Transverse colon (tissue), 4 donors: ENCODE measurements around the gene TPCN2.

ENCODE experiments used
- EP300 ChIP-seq: sonication (generic); formaldehyde crosslinking; IDR thresholded peaks from one replicate; pipeline ENCODE4 v1.6.1; 2017; ENCODE audit warnings: antibody characterized with exemption, low read depth
- POLR2A ChIP-seq: fragments of 450-650 bp; IDR thresholded peaks from one replicate; pipeline ENCODE4 v1.6.1; 2016; ENCODE audit warnings: antibody characterized with exemption, mild to moderate bottlenecking, moderate library complexity
- POLR2AphosphoS5 ChIP-seq, 3 donors: sonication (generic); formaldehyde crosslinking; IDR thresholded peaks; one replicate each; pipeline ENCODE4 v1.6.1; 2016; ENCODE audit warnings: antibody characterized with exemption in 3 of 3
- TF ChIP-seq, protein P1 (sequence below), 5 experiments: fragments of 200-600 bp in 3 of 5; fragments of 450-650 bp in 2 of 5; sonication (generic) in 3 of 5; IDR thresholded peaks; 1 replicate in 2 of 5; 2 replicates in 3 of 5; pipeline ENCODE4 v1.5.1; 2016 to 2017; ENCODE audit warnings: antibody characterized with exemption in 5 of 5, inconsistent platforms in 3 of 5, mild to moderate bottlenecking in 2 of 5, moderate library complexity in 1 of 5

DNA sequence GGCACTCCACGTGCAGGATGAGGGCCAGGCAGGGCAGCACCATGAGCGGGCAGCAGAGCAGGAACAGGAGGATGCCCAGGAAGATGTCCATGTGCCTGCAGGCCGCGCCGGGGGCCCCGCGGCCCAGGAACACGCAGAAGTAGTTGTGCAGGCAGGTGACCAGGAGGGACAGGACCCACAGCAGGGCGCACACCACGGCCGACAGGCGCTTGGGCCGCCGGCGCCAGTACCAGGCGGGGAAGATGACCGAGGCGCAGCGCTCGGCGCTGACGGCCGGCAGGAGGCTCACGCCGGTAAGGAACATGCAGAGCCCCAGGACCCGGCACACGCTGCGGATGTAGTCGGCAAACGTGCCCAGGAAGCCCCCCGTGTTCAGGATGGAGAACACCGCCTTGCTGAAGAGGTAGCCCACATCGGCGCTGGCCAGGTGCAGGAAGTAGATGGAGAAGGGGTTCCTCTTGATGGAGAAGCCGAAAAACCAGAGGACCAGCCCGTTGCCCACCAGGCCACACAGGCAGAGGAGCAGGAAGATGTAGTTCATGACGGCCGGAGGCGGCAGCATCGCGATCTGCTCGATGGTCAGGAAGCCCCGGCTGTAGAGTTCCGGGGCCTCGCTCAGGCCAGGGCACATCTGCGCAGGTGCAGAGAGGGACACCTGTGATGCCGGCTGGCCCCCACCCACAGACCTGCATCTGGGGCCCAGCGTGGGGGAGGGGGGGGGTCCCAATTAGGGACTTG, 42.9 kb upstream of the TPCN2 start:
- TF ChIP-seq POLR2A (no peak), POLR2AphosphoS5 (IDR thresholded peaks at IDR 0.05) (no peak), EP300 (no peak)
- TF ChIP-seq, protein P1, sequence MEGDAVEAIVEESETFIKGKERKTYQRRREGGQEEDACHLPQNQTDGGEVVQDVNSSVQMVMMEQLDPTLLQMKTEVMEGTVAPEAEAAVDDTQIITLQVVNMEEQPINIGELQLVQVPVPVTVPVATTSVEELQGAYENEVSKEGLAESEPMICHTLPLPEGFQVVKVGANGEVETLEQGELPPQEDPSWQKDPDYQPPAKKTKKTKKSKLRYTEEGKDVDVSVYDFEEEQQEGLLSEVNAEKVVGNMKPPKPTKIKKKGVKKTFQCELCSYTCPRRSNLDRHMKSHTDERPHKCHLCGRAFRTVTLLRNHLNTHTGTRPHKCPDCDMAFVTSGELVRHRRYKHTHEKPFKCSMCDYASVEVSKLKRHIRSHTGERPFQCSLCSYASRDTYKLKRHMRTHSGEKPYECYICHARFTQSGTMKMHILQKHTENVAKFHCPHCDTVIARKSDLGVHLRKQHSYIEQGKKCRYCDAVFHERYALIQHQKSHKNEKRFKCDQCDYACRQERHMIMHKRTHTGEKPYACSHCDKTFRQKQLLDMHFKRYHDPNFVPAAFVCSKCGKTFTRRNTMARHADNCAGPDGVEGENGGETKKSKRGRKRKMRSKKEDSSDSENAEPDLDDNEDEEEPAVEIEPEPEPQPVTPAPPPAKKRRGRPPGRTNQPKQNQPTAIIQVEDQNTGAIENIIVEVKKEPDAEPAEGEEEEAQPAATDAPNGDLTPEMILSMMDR (IDR thresholded peaks at IDR 0.05), result no peak
